Frontal cortex (tissue), 4 donors: ENCODE measurements around the gene TRABD2B. TPM values are rescaled to one million over a fixed set of nuclear protein-coding genes. Genes with fewer than 3 reads are reported as not detected.
A peak's percentile ranks its signal among the peaks of the same experiment; 100 is the strongest.

Experiments used
- DNase-seq, 2 donors: peaks; one replicate each; pipeline ENCODE4 v3.0.0; 2012; ENCODE audit warnings: low spot score in 2 of 2
- FAIRE-seq: peaks from 2 replicates; lab custom pipeline; 2012; peaks lifted over from hg19 to GRCh38; lab: Jason Lieb, UNC
- total RNA-seq: library from RNA; depleted of rRNA; stranded (reverse); fragments of >200 nt; gene quantifications from one replicate; pipeline ENCODE4 v1.2.3, GENCODE V29; 2014
- donor health status: control.
- donor health status: control.
- donor health status: control.

TRABD2B gene
- total RNA-seq, 1 donor from 2014 or later, result under 0.01 TPM

DNA sequence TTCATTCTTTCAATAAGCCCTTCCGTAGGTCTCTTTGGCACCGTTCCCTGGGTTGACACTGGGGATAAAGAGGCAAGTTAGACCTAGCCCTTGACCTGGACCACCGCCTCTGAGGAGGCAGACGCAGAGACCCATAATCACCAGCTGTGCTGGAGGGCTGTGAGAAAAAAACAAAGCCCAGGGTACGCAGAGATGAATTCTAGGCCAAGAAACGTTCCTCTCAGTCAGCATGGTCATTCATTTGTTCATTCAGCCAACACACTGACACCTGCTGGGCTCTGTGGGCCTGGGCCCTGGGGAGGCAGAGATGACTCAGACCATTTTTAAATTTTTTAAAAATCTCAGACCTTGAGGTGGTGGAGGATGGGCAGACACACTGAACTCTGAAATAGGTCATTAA lies 26.3 kb upstream of the TRABD2B start:
- no peak for FAIRE-seq
- no peak for DNase-seq

DNA sequence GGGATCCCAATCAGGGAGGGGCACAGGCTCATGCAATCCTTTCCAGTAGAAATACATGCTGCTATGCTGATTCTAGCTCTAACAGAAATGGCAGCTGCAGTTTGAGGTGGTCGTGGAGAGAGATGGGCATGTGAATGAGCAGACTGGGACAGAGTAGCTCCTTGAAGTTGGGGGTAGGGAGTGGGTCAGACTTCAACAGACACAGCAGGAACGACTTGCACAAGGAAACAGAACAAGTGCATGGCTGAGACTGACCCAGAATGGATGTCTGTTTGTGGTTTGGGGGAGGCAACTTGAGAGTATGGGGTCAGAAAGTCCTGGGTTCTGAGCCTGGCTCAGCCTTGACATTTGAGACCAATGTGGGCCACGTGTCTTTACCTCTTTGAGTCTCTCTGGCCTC lies 25.1 kb upstream of the TRABD2B start:
- FAIRE-seq (no peak), DNase-seq (no peak)

DNA sequence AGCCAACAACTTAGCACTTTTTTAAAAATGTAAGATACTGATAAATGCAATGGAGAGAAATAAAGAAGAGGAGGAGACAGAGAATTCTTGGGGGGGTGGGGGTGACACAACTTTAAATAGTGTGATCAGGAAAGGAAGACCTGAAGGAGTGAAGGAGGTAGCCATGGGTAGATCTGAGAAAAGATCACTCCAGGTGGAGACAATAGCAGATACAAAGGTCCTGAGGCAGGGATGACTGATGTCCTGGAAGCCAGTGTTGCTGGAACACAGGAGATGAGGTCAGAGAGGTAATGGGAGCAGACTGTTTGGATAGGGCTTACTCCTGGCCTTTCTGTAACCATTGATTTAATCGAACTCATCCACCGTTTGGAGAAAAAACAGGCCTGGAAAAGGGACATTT lies 24.6 kb upstream of the TRABD2B start:
- no peak for FAIRE-seq
- DNase-seq, result no peak

DNA sequence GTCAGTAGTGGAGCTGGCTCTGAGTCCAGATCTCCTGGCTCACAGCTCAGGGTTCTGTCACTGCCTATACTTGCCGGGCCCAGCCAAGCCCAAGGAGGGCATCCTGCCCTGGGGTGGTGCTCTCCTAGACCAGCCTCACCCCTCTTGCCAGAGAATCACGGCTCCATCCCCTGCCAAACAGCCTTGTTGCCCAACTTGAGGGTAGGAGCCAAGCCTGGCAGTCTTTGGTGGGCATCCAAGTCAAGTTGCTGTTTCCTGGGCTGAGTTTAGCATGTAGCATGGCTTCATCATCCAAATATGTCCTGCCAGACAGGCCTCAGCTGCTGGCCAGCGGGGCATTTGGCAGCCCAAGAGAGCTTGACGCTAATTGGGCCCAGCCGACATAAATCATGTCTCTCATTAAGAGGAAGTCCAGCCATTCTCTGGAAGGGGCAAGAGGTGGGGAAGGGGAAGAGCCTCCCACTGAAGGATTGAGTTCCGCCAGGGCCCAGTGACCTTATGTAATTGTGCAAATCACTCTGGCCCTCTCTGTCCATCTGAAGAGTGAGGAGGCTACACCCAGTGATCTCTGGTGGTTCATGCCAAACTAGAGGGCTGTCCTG lies 22.6 kb upstream of the TRABD2B start:
- no peak for DNase-seq

DNA sequence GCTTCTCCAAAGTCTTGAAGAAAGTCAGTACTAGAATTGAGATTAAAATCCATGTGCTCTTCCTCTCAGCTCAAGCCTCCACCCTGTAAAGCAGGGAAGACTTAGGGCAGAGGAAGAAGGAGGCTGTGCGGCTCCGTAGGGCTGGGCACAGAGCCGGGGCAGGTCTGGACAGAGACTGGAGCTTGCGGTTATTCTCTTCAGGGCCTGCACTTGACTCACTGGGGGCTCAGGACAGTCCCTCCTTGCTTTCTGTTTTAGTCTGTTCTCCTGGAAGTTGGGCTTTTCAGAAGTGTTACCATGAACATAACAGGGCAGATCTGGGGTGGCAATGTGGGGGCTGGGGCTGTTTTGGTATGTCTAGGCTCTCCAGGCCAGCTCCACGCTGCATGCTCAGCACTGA lies 21.6 kb upstream of the TRABD2B start:
- FAIRE-seq (no peak), DNase-seq (no peak)

More for the DNA sequence above, 22.6 kb upstream of the TRABD2B start:
- no peak for FAIRE-seq

DNA sequence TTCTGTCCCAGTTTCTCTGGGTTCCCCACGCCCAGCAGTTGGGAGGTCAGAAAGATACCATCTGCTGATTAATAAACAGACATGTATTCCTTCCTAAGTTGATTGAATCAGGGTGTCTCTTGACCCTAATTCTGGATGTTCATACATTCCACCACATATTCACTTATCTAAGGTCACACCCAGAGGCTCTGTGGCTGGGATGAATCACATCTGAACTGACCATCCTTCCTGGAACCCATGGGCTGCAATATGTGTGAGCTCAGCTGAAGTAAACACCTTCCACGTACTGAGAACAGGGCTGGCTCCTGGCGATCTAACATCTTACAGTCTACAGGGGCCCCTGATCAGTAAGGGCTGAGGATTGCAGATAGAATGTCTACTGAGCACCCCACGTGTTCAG lies 20.5 kb upstream of the TRABD2B start:
- no peak for DNase-seq
- FAIRE-seq, result no peak

DNA sequence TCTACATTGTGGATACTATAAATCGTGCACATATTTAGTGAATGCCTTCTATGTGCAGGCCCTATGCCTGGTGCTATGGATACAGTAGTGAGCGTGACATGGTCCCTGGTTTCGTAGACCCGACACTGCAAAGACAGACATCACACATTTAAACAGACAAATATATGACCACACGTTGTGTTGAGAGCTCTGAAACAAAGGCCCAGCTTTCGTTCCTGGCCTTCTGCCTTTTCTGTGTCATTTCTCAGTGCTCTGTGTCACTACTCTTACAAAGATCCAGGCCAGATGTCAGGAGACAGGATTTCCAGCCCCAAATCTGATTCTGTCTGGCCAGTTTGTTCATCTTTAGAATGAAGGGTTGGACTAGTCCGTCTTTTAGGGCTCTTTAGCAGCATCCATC lies 19.3 kb upstream of the TRABD2B start:
- FAIRE-seq (no peak), DNase-seq (no peak)

DNA sequence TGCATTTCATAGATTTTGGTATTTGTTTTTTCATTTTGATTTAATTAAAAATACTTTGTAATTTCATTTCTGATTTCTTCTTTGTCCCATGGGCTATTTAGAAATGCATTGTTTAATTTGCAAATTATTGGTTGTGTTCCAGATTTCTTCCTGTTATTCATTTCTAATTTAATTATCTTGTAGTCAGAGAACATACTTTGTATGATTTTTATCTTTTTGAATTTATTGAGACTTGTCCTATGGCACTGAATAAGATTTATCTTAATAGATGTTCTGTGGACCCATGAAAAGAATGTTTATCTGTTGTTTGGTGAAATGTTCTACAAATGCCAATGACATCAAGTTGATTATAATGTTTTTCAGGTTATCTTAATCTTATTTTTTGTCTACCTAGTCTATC lies 16.1 kb upstream of the TRABD2B start:
- peak; percentile 57 for FAIRE-seq

DNA sequence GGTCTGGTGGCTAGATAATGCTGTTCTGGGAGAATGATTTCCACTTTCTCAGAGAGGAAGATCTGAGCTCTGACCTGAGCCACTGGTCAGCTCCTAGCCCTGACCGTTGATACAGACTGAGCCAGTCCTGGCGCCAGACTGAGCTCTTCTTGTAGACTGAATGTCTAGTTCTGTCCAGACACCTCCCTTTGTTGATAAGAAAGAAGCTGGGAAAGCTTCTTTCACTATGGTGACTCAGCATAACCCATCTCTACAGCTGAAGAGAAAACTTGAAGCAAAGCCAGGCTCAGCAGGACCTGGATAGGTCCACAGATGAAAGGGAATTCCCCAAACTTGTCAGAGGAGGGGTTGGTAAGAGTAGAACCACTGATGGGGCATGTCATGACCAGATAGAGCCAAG lies 9.9 kb upstream of the TRABD2B start:
- FAIRE-seq, result no peak
- DNase-seq, result no peak

More for the DNA sequence above, 16.1 kb upstream of the TRABD2B start:
- no peak for DNase-seq

DNA sequence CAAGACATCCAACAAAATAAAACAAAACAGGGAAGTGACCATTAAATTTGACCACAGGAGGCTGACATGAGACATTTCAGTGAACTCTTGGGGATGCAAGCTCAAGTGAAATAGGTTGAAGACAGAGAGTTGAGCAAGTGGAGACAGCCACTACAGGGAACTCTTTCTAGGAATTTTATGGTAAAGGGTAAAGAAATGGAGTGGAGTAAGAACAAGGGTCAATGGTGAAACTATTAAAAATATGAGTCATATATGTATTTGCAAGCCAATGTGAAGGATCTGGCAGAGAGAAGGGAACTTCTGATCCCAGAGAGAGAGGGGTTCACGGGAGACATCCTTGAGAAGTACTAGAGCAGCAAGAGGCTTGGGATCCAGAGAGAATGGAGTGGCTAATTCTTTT lies 9.1 kb upstream of the TRABD2B start:
- DNase-seq, result no peak
- FAIRE-seq, result no peak

DNA sequence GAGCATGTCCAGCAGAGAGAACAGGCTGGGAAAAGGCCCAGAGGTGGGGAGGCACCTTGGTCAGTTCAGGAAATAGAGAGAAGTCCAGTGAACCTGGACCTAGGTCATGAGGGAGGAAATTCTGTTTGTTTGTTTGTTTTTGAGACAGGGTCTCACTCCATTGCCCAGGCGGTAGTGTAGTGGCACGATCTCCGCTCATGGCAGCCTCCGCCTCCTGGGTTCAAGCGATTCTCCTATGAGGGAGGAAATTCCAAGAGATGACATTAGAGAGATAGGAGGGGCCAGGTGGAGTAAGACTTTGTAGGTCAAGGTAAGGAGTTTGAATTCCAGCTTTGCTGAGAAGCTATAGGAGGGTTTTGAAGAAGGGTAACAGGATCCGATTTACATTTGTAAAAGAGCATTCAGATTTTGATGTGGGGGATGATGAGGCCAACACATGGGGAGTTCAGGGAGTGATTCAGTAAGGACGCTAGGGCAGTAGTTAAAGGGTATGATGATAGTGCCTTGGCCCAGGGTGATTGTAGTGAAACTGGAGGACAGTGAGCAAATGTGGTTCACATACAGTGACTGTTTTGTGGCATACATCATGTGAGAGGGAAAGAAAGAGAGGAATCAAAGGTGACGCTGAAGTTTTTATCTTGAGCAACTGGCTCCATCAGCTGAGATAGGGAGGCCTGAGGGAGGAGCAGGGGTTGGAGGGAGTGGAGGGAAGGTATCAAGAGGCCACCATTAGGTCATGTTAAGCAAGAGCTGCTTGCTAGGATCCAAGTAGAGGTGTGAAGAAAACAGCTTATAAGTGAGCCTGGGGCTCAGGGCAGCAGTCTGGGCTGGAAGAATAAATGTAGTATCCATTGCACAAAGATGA lies 8.3 kb upstream of the TRABD2B start:
- no peak for DNase-seq
- no peak for FAIRE-seq

DNA sequence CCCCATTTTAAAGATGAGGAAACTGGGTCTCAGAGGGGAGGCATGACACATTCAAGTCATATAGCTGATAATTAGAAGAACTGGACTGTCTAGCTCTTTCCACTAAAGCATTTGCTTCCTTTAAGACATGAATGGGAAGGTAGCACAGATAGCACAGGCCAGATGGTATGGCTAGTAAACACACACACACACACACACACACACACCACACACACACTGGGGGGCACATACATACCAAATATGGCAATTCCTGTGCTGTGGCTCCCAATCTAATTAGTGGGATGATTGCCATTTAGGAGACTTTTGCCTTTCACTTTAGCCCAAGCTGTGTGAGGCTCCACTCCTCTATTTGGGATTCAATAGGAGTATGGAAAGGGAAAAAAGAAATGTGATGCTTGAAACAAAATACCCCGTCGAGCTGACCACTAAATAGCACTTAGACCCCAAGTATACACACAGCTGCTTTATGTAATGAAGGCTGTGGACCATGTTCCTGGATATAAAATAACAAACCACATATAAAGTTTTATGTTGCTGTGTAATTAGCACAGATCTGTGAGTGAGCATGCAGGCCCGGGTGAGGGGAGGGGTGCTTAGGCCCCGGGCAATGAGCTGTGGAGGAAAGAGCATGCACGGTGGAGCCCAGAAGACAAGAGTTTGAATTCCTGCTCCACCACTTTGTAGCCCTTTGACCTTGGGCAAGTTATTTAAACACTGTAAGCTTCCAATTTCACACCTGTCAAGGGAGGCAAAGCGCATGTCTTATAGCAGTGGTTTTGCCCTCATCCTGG lies 6.8 kb upstream of the TRABD2B start:
- FAIRE-seq (no peak), DNase-seq (no peak)

DNA sequence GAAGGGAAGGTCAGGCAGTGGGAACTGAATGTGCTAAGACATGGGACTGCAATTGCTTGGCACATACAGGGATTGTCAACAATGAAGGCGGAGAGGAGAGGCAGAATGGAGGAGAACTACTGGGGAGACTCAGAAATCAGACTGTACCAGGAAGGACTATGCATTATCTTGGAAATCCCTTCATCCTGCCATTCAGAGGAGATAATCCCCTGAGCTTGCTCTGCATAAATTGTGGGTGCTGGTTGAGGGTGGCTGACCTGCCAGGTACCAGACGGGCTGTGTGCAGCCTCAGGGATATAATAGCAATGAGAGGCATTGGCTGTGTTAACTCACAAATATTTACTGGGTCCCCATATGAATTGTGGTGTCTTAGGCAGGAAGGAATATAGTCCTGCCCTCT lies 5.0 kb upstream of the TRABD2B start:
- DNase-seq (no peak), FAIRE-seq (no peak)

DNA sequence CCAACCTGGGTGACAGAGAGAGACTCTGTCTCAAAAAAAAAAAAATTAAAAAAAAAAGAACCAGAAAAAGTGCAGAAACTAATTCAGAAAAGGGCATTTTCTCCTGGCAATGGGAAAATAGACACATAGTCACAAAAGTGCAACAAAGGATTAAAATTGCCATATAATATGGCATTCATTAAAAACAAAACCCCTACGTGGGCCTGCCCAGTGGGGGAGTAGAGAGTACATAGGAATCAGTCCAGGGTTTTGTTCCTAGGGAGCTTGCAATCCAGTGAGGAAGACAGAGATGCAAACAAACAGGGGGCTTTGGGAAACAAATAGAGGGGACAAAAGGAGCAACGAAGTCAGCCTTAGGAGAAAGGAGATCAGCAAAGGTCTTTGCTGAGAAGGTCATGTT lies 4.5 kb upstream of the TRABD2B start:
- FAIRE-seq, result no peak
- no peak for DNase-seq

DNA sequence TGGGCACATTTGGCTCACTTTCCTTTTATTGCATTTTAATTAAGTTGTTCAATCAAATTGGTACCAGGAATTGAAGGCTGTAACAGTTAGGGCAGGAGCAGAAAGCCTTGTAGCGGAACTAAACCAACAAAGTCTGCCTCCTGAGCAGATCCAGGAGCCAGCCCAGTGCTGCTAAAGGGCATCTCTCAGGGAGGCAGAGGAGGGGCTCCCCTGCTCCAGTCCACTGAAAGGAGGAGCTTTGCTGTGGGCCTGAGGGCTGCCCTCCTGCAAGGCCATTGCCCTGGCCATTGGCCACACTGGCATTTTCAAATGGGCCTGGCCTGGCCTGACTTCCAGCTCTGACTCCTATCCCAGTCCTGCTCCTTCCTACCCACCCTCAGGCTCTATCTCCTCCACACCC lies 3.7 kb upstream of the TRABD2B start:
- no peak for FAIRE-seq
- no peak for DNase-seq

DNA sequence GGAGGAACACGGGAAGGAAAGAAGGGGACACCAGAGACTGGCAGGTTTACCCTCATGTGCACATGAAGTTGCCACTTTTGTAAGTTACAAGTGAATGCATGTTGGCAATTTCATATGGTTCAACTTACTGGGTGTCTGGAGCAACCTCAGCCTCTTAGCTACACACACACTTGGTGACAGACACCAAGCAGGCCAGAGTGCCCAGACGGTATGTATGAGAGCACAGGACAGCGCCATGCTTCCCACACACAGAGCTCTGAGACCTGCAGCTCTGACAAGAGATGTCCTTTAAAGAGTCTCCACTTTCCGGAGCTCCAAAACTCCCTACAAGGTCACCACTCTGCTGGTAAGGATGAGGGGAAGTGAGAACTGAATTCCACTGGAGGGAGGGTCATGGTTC lies 1.9 kb upstream of the TRABD2B start:
- DNase-seq, result no peak
- FAIRE-seq, result no peak

DNA sequence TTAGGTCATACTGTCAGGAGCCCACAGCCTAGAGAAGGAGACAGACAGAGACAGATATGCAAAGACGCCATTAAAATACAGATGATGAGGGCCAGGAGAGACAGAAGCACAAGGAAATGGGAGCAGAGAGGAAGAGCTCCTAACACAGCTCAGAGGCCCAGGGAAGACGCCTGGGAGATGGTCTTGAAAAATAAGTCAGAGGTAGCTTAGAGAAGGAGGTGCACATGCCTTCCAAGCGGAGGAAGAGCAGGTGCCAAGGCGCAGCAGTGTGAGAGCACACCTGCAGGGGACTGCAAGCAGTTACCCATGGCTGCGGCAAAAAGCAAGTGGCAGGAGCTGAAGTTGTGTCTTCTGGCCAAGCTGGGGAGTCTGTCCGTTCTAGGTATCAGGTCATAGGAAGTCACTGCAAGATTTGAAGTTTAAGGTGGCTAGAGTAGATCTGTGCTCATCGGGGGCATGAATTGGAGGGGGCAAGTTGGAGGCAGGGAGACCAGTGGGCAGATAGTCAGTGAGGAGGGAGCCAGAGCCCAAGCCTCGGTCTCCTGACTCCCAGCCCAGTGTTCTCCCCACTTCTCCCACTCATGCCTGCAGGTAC lies 1.3 kb upstream of the TRABD2B start:
- no peak for FAIRE-seq
- no peak for DNase-seq

DNA sequence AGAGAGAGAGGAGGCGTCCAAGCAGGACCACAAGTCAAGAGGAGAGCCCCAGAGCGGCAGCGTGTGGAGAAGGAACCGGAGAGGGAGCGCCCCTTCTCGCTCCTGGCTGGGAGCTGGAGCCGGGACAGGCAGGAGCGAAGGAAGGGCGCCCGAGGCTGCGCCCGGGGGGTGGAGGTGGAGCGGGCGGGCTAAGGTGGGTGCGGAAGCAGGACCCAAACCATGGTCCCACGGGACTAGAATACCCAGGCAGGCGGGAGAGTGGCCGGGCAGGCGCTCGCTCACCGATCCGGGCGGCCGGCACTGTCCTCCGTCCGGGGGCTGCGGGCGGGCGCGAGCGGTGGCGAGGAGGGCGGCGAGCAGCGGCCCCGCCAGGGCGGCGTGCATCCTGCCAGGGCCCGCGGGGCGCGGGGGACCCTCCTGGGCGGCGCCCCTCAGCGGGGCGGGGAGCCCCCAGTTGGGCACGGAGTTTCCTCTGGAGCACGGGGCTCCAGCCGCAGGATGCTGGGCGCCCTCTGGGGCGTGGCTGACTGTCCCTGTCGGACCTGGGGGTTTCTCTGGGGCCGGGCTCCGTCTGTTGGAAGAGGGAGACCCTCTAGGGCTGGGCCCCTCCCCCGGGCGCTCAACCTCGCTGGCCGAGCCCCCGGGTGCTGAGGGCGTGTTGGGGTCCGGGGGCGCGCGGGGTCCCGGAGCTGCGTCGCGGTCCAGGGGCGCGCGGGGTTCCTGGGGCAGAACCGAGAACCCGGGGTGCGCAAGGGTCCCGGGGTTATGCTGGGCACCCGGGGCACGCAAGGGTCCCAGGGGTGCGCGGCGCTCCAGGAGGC lies 569 bp downstream of the TRABD2B start:
- FAIRE-seq (no peak), DNase-seq (no peak)

DNA sequence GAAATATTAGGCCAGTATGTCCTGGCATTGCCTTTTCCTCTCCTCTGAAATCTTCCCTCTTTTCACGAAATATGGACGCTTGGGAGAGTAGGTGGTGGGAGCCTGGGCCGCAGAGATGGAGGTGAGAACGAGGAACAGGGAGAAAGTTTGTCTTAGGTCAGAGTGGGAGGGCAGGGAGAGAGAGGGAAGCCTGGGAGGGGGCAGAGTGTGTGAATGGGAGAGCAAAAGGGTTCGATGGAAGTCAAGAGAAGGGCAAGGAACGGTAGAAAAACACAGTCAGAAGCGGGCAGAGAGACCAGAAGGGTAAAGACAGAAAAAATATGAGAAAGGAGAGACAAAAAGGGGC lies 1.2 kb downstream of the TRABD2B start:
- DNase-seq (no peak), FAIRE-seq (no peak)
